GM18909 (cell line): ENCODE results near the gene EXOSC7.
"Not testable (repeated sequence)": the region's sequence is repeated elsewhere in the genome, so short reads cannot be mapped to it uniquely, and the experiment has no call there.

Experiments used
- ATAC-seq: cut with Tn5 transposase; IDR thresholded peaks from one replicate; pipeline ENCODE4 v1.9.1; 2021; ENCODE audit warnings: mild to moderate bottlenecking; ENCODE audit not compliant: unreplicated experiment, poor library complexity

The EXOSC7 gene

GRCh38 chr3:44976002-44976815 lies at the start of gene EXOSC7, which contains the start of gene ZDHHC3:
EXOSC7 (plus strand) TSS chr3:44976244; CDS start chr3:44976278, 34 bp downstream.
ZDHHC3 (minus strand) TSS chr3:44976174; CDS start chr3:44959436, 16,738 bp downstream.
- ATAC-seq = peak; percentile 79

- no peak for ATAC-seq
These were observed 49.1 kb upstream of the EXOSC7 start for GRCh38 chr3:44926921-44927320.

GRCh38 chr3:44927371-44927770 lies 48.7 kb upstream of the EXOSC7 start:
- no peak for ATAC-seq

DNA sequence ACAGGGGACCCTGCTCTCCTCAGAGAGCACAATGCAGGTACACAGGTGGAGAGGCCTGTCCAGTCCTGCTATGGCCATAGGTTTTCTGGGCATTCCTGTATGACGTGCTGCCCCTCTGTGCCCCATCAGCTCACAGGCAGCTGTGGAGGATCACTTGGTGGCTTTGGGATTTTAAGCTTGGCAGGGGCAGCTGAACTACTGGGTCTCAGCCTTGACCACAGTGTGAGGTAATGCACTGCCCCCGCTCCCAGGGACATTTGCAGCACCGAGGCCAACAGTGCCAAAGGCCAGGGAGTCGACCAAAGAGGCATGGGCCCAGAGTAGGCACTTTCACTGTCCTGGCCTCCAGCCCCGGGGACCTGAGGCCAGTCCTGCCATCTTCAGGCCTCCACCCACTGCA lies 46.3 kb upstream of the EXOSC7 start:
- ATAC-seq = no peak

DNA sequence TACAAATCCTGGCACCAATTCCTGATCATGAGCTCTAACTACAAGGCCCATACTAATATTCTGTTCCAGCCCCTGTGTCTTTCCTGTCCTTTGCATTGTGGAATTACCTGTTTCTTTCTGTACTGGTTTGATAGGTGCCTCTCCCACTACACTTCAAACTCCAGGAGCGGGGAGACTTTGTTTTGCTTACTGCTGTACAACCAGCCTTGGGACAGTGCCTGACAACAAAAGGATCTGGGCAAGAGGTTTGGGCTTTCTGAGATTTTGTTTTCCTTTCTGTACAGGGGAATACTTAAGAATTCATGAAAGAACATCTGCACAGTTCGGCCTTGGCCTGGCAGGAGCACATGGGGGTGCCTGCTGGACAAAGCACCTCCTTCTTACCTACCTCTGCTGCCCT lies 45.1 kb upstream of the EXOSC7 start:
- ATAC-seq = no peak

DNA sequence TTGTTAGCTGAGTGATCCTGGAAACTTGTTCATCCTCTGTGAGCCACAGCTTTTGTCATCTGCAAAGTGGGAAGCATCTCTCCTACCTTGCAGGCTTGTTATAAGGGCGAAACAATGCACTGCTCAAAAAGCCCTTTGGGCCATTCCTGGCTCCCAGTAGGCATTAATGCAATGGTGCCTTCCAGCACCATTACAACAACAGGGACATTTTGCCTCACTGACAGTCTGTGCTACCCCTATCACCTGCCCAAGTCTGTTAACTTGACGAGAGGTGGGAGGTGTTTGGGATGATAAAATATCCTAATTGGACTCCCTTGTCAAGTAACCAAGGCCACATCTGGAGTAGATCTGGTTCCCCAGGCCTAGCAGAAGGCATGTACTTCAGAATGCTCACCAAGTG lies 44.3 kb upstream of the EXOSC7 start:
- no peak for ATAC-seq

DNA sequence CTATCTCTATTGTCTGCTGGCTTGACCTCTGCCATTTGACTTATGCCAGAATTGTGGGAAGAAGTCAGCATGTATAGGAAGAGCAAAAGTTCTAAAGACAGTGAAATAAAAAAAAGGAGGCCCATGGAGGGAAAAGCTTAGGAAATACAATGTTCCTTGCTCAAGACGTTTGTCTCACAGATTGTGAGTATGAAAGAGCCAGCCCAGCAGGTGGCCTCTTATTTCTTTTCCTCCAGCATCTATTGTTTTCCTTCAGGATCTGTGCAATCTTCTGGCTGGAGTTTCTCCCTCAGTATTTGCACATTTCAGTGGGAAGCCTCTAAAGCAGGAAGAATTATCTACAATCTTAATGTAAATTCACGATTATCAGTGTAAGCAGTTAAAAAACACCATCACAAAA lies 43.8 kb upstream of the EXOSC7 start:
- ATAC-seq = no peak

DNA sequence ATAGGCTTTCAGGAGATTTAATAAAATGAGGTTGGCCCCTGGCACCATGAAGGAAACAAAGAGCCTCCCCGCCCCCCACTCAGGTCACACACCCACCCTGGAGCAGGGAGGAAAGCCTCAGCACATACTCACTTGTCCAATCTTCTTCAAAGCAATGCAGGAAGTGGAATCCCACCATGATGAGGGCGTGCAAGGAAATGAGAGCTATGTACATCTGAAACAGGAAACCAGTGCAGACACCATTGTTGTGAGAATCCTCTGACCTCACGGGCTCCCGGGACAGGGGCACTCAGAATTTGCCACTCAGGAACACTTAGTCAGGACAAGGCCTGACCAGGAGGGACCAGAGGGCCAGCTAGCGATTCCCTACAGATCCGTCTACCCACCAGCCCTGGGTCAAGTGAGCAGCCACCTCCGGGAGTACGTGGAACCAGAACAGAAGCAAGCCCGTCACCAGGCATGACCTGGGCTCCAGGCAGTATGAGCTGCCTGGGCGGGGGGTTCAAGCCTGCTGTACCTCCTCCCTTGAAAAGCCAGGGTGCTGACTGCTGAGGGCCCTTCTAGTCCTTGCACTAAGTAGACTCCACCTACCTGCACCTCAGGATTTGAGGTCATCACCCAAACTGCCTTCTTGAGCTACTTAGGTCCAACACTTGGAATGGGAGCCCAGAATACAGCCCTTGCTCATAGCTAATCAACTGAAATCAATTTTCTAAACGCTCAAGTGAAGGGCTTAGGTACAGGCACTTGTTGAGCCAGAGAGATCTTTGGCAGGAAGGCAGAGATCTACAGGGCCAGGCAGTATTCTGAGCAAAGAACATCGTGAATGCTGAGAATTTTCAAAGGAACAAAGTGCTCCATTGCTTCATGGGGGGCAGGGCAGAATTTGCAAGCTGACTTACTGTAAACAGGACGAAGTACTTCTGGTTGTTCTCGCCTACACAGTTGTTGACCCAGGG lies 42.8 kb upstream of the EXOSC7 start:
- ATAC-seq = no peak

DNA sequence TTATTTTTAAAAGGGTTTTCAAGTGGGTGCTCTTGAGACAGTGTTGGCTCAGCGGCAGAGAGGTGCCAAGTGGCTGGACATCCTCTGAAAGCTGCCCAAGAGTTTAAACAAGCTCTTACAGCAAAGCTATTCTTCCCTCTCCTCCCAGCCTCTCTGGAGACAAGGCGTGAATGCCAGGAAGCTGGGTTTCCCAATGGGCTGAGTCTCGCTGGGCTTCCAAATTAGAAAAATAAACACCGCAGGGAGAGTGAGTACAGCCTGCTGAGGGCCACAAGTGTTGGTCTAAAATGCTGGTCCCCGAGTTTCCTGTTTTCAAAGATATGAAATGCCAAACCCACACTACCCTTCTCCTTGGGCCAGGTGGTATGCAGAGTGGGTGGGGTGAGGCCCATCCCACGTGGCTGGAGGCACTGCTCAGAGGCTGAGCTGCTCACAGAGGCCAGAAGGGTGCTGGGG lies 36.4 kb upstream of the EXOSC7 start:
- no peak for ATAC-seq

DNA sequence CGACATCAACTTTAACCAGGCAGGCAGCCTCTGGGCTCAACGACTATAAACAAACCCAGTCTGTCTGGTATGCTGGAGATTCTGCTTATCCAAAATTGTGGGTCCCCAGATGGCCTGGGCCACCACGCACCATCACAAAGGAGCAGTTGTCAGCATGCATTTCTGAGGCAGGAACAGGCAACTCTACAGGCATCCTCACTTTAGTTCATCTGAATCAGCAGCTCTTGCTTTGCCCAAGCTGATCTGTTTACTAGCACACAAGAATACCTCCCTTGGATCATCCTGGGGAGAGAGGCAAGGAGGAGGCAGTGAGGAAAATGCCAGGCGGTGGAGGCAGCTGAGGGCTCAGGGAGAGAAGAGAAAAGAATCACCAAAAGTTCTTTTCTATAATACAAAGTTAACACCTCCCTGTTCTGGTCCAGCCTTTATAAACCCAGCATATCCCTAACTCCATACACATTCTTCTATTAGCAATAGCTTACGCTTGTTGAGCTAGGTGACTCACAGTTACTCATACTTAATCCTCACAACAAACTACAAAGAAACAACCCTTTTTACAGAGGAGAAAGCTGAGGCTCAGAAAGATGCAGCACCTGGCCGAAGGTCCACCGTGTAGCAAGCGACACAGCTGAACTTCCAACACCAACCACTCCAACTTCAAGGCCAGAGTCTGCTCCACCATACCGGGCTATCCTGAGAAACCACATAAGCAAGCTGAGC lies 33.7 kb upstream of the EXOSC7 start:
- ATAC-seq = no peak

- ATAC-seq = no peak
These were observed 27.8 kb upstream of the EXOSC7 start for GRCh38 chr3:44948239-44948638.

GRCh38 chr3:44949770-44950169 lies 26.3 kb upstream of the EXOSC7 start:
- not testable (repeated sequence) for ATAC-seq

- ATAC-seq = no peak
These were observed 25.7 kb upstream of the EXOSC7 start for GRCh38 chr3:44950275-44950734.

GRCh38 chr3:44952689-44953088 lies 23.4 kb upstream of the EXOSC7 start:
- no peak for ATAC-seq

DNA sequence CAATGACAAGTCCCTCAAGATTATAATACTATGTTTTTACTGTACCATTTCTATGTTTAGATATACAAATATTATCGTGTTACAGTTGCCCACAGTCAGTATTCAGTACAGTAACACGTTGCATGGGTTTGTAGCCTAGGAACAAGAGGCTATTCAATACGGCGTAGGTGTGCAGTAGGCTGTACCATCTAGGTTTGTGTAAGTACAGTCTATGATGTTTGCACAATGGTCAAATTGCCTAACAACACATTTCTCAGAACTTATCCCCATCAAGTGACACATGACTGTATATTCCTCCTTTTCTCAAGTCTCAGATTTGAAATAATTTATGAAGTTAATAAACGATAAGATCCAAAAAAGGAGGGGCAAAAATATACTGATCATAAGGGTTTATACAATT lies 21.7 kb upstream of the EXOSC7 start:
- ATAC-seq = no peak

GRCh38 chr3:44954962-44955361 lies 21.1 kb upstream of the EXOSC7 start:
- ATAC-seq = peak; percentile 53

DNA sequence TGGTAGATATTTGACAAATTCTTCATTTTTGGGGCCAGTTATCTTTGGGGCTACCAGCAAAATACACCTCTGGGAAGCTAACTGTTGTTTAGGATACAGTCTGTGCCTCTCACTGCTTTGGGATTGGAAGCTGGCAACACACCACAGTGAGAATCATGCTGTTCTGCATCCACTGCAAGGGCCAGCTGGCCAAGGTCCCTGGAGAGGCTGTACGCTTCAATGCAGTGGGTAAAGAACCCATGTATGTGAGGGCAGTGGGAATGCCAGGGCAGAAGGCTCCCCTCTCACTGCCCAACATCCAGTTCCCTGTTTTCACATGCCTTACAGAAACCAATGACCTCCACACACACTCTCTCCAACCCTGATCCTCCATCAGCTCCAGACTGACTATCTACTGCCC lies 20.1 kb upstream of the EXOSC7 start:
- ATAC-seq = no peak

DNA sequence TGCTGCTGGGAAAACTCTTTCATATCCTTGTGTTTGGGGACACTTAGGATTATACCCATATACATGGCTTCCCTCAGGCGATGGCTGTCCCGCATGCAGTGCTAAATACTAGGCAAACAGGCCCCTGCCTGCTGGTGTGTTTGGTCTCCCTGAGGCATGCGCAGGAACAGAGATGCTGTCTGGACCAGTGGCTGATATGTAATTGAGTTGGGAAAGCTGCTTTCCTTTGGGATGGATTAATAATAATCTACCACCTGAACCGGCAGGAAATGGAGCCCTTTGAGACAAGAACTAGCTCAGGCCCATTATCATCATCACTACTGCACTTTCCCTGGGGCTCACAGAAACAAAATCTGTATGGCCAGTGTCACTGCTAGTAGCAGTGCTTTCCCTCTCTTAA lies 18.1 kb upstream of the EXOSC7 start:
- ATAC-seq = no peak

DNA sequence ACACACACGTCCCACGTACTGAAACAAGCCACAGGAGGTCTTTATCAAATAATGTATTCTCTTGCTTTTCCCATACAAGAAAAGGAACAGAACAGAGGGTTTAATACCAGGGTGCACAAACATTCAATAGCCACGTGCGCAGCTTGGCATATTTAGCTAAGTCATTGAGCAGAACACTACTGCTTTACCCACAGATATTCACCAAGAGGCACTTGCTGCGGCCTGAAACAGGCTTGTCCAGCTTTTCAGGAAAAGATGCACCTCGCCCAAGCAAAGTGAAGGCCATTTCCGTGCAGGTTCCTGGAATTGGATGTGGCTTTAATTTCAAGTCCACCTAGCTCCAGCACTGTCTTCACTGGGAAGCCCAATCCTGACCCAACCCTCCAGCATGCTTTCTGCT lies 17.7 kb upstream of the EXOSC7 start:
- no peak for ATAC-seq

- ATAC-seq = no peak
These were observed 15.5 kb upstream of the EXOSC7 start for GRCh38 chr3:44960387-44961026.
